Glutamatergic neuron (in vitro differentiated cells): ENCODE results near the gene HSPA12A. TPM values are rescaled to one million over a fixed set of nuclear protein-coding genes. Genes with fewer than 3 reads are reported as not detected.

Experiments
- DNase-seq: peaks from one replicate; pipeline ENCODE4 v3.0.0; 2022
- H3K27ac Mint-ChIP-seq: one replicate; pipeline ENCODE4 v1.8.0; 2020; ENCODE audit warnings: mild to moderate bottlenecking, mixed read lengths, inconsistent platforms; ENCODE audit not compliant: unreplicated experiment
- H3K27me3 Mint-ChIP-seq: one replicate; pipeline ENCODE4 v1.8.0; 2020; ENCODE audit warnings: mild to moderate bottlenecking, moderate library complexity, mixed read lengths, inconsistent platforms; ENCODE audit not compliant: unreplicated experiment
- H3K36me3 Mint-ChIP-seq: one replicate; pipeline ENCODE4 v1.8.0; 2020; ENCODE audit warnings: mild to moderate bottlenecking, mixed read lengths, inconsistent platforms; ENCODE audit not compliant: unreplicated experiment
- H3K4me1 Mint-ChIP-seq: one replicate; pipeline ENCODE4 v1.8.0; 2020; ENCODE audit warnings: mild to moderate bottlenecking, low read depth, mixed read lengths, inconsistent platforms; ENCODE audit not compliant: unreplicated experiment
- H3K4me3 Mint-ChIP-seq: one replicate; pipeline ENCODE4 v1.8.0; 2020; ENCODE audit warnings: mild to moderate bottlenecking, mixed read lengths, inconsistent platforms; ENCODE audit not compliant: unreplicated experiment
- H3K9me3 Mint-ChIP-seq: one replicate; pipeline ENCODE4 v1.8.0; 2020; ENCODE audit warnings: mild to moderate bottlenecking, moderate library complexity, mixed read lengths, inconsistent platforms; ENCODE audit not compliant: unreplicated experiment
- total RNA-seq: library from RNA; stranded (reverse); fragmentation: NEBNext Ultra II Directional; extraction: Animal tissue kit (Norgen Biotek cat#: 25700); gene quantifications from one replicate; pipeline ENCODE4 v1.2.1, GENCODE V29; 2021; ENCODE audit not compliant: unreplicated experiment
- TF ChIP-seq, protein P1 (sequence below): fragments of 200-600 bp; sonication (generic); IDR thresholded peaks from one replicate; pipeline ENCODE4 v1.5.0; 2021; ENCODE audit not compliant: partially characterized antibody, unreplicated experiment

The HSPA12A gene
- total RNA-seq, 1 donor from 2014 or later, result 75.0 TPM

DNA sequence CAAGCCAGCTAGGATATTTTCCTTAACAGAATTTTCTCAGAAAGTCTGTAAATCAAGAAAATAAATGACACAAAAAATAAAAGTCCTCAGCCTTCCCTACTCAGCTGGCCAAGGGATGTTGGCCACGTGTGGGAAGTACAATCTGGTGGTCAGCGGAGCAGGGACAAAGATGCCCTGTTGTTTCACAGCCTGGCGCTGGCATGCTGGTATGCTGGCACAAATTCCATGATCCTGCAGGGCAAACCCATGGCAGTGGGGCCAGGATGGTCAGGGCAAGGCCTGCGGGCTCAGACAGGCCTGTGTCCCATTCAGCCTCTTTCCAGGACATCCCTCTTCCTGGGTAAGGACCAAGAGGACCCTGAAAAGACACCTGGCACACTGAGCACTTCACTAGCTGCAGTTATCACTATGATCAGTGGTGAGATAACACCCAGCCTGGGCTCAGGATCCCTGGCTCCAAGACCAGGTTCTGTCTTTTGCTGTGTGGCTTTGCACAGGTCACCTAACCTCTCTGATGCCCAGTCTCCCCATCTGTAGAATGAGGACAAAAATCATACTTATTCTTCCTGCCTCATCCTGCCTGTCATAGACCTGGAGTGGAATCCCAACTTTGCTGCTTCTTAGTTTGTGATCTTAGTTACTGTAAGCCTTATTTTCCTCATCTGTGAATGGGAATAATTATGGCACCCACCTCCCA, 10.8 kb upstream of the HSPA12A start:
- Mint-ChIP-seq H3K27me3 (peaks cover 13% of the 10 kb centered on the region), H3K27ac (no peak overlapping the region), H3K4me1 (no peaks in the 10 kb centered on the region), H3K36me3 (peaks cover 10% of the 10 kb centered on the region), H3K9me3 (peaks cover 3% of the 10 kb centered on the region), H3K4me3 (no peak overlapping the region)
- TF ChIP-seq, protein P1, sequence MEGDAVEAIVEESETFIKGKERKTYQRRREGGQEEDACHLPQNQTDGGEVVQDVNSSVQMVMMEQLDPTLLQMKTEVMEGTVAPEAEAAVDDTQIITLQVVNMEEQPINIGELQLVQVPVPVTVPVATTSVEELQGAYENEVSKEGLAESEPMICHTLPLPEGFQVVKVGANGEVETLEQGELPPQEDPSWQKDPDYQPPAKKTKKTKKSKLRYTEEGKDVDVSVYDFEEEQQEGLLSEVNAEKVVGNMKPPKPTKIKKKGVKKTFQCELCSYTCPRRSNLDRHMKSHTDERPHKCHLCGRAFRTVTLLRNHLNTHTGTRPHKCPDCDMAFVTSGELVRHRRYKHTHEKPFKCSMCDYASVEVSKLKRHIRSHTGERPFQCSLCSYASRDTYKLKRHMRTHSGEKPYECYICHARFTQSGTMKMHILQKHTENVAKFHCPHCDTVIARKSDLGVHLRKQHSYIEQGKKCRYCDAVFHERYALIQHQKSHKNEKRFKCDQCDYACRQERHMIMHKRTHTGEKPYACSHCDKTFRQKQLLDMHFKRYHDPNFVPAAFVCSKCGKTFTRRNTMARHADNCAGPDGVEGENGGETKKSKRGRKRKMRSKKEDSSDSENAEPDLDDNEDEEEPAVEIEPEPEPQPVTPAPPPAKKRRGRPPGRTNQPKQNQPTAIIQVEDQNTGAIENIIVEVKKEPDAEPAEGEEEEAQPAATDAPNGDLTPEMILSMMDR, result no peak
- DNase-seq, result no peak

DNA sequence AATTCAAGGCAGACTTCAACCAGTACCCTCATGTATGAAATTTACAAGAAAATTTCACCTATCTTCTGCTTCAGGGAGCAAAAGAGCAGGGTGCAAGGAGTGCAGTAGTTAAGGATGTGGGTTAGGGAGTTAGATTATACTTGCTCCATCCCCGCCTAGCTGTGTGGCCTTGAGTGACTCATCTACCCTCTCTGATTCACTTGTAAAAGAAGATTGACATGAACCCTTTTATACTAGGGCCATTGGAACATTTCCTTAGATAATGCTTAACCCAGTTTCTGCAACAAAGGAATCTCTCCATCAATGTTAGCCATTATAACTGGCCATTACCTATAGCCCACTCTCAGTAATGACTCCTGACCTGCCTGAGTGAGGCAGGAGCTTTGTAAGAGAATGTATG, 10.2 kb upstream of the HSPA12A start:
- Mint-ChIP-seq H3K27ac (no peak overlapping the region), H3K9me3 (peaks cover 3% of the 10 kb centered on the region), H3K4me1 (no peaks in the 10 kb centered on the region), H3K4me3 (no peak overlapping the region), H3K27me3 (peaks cover 13% of the 10 kb centered on the region), H3K36me3 (peaks cover 10% of the 10 kb centered on the region)
- TF ChIP-seq, protein P1, result no peak
- no peak for DNase-seq

DNA sequence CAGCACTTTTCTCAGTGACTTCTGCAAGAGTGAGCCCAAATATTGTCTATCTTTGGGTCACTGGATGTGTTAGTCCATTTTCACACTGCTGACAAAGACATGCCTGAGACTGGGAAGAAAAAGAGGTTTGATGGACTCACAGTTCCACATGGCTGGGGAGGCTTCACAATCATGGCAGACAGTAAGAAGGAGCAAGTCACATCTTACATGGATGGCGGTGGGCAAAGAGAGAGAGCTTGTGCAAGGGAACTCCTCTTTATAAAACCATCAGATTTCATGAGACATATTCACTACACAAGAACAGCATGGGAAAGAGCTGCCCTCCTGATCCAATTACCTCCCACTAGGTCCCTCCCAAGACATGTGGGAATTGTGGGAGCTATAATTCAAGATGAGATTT, 6.1 kb upstream of the HSPA12A start:
- H3K36me3 Mint-ChIP-seq, result peaks cover 16% of the 10 kb centered on the region
- peaks cover 16% of the 10 kb centered on the region for H3K9me3 Mint-ChIP-seq
- peaks cover 29% of the 10 kb centered on the region for H3K27me3 Mint-ChIP-seq
- peaks cover 12% of the 10 kb centered on the region for H3K4me1 Mint-ChIP-seq
- H3K27ac Mint-ChIP-seq, result no peak overlapping the region
- DNase-seq, result no peak
- TF ChIP-seq, protein P1, result no peak
- no peak overlapping the region for H3K4me3 Mint-ChIP-seq

DNA sequence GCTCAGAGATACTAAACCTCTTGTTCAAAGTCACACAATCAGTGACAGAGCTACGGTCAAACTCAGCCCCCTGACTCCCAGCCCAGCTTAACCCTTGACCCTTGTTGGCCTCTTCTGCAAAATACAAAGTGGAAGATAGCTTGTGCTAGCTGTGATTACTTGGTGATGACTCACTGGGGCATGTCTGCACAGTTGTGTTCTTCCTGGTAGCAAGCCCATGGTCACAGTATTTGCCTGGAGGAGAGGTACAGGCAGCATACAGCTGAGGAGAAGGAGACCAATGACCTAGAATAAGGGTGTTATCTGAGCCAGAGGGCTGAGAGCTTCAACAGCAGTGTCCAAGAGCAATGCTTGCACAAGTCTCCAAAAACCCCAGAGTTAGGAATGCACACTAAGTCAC, 5.7 kb upstream of the HSPA12A start:
- peaks cover 31% of the 10 kb centered on the region for H3K27me3 Mint-ChIP-seq
- H3K36me3 Mint-ChIP-seq, result peaks cover 16% of the 10 kb centered on the region
- no peak for DNase-seq
- H3K9me3 Mint-ChIP-seq, result peaks cover 18% of the 10 kb centered on the region
- H3K4me1 Mint-ChIP-seq, result peaks cover 12% of the 10 kb centered on the region
- no peak overlapping the region for H3K4me3 Mint-ChIP-seq
- TF ChIP-seq, protein P1, result no peak
- H3K27ac Mint-ChIP-seq, result no peak overlapping the region

DNA sequence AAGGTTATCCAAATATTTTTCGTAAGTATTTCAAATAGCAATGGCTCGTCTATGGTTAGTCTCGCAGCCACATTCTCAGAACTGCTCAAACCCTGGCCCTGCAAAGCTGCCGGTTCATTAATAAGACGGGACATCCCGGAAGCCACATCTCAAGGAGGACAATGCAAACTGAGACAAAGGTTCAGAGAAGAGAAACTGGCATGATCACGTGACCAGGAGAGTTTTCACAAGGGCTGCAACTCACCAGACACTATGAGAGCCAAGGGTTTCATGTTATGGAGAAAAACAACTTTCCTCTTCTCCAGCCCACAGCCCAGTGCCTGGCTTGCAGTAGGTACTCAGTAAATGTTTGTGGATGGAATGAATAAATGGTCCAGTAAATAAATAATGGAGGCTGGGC, 5.0 kb upstream of the HSPA12A start:
- Mint-ChIP-seq H3K9me3 (peaks cover 18% of the 10 kb centered on the region), H3K27ac (no peak overlapping the region), H3K4me1 (peaks cover 12% of the 10 kb centered on the region), H3K36me3 (peaks cover 16% of the 10 kb centered on the region), H3K4me3 (no peak overlapping the region), H3K27me3 (peaks cover 31% of the 10 kb centered on the region)
- no peak for DNase-seq
- TF ChIP-seq, protein P1, result no peak
